H1 (cell line): ENCODE results near the gene NEU4. TPM values are rescaled to one million over a fixed set of nuclear protein-coding genes. Genes with fewer than 3 reads are reported as not detected.

Experiments used
- EP300 ChIP-seq, 2 experiments: IDR thresholded peaks; 1 replicate in 1 of 2; 2 replicates in 1 of 2; pipeline ENCODE4 v1.6.1; 2011 to 2012; ENCODE audit warnings: low read depth in 2 of 2, low read length in 2 of 2, mild to moderate bottlenecking in 2 of 2, borderline replicate concordance in 1 of 2, inconsistent platforms in 1 of 2, moderate library complexity in 1 of 2
- NRF1 ChIP-seq: IDR thresholded peaks from 2 replicates; pipeline ENCODE4 v1.6.1; 2011; ENCODE audit warnings: mild to moderate bottlenecking, low read depth, low read length, improper control_type of control experiment
- polyA plus RNA-seq, 7 experiments: library from polyadenylated mRNA; depleted of rRNA in 3 of 7; stranded (reverse) in 5 of 7; unstranded in 2 of 7; fragments of >200 nt in 5 of 7; fragments of 200-250 nt in 2 of 7; gene quantifications; 1 replicate in 5 of 7; 2 replicates in 1 of 7; 4 replicates in 1 of 7; pipeline versions ENCODE4 v1.2.1 to v1.2.3, GENCODE V29; 2011 to 2013; ENCODE audit warnings: missing spikeins in 2 of 7, mixed read lengths in 2 of 7
- total RNA-seq: library from RNA; stranded (reverse); fragmentation: NEBNext Ultra II Directional; extraction: Animal tissue kit (Norgen Biotek cat#: 25700); gene quantifications from 2 replicates; pipeline ENCODE4 v1.2.1, GENCODE V29; 2021
- TF ChIP-seq, protein P1 (sequence below): fragments of 300-600 bp; sonication (generic); IDR thresholded peaks from 2 replicates; pipeline ENCODE4 v1.7.1; 2012; ENCODE audit warnings: low read length, moderate library complexity, mild to moderate bottlenecking, inconsistent platforms; ENCODE audit not compliant: insufficient replicate concordance

NEU4 gene
- total and polyA plus RNA-seq, 2 of the 8 experiments (the other 6 are each of a cell fraction or from before 2014, with no cell fraction given), result 0.32 to 0.50 TPM

DNA sequence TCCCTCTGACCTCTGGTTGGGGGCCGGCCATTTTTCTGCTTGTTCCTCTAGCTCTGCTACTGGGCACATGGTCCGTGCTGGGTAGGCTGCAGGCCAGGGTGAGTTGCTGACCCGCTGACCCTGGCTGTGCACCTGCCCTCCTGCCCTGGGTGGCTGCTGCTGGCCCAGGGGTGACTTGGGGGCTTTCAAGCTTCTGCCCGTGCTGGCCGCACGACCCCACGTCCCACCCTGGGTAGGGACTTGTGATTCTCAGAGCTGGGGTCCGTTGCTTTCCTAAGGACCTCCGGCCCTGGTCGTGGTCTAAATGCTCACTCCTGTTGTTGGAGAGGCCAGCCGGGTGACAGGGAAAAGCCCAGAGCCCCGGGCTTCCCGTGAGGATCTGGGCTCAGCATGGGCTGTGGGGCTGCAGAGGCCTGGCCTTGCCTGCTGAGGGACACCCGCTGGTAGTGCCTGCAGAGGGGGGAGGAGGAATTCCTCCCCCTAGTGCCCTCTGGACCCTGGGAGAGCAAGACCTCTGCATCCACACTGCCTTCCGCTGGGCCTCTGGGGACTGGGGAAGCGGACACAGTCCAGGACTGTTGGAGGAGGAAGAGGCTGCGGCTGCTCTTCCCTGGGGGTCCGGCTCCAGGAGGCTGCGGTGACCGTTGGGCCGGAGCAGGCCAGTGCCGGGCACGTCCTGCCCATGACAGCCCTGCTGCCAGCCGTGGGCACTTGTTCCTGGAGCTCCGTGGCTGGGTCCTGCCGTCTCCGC is 38.6 kb upstream of the NEU4 start (continued):
- TF ChIP-seq, protein P1, sequence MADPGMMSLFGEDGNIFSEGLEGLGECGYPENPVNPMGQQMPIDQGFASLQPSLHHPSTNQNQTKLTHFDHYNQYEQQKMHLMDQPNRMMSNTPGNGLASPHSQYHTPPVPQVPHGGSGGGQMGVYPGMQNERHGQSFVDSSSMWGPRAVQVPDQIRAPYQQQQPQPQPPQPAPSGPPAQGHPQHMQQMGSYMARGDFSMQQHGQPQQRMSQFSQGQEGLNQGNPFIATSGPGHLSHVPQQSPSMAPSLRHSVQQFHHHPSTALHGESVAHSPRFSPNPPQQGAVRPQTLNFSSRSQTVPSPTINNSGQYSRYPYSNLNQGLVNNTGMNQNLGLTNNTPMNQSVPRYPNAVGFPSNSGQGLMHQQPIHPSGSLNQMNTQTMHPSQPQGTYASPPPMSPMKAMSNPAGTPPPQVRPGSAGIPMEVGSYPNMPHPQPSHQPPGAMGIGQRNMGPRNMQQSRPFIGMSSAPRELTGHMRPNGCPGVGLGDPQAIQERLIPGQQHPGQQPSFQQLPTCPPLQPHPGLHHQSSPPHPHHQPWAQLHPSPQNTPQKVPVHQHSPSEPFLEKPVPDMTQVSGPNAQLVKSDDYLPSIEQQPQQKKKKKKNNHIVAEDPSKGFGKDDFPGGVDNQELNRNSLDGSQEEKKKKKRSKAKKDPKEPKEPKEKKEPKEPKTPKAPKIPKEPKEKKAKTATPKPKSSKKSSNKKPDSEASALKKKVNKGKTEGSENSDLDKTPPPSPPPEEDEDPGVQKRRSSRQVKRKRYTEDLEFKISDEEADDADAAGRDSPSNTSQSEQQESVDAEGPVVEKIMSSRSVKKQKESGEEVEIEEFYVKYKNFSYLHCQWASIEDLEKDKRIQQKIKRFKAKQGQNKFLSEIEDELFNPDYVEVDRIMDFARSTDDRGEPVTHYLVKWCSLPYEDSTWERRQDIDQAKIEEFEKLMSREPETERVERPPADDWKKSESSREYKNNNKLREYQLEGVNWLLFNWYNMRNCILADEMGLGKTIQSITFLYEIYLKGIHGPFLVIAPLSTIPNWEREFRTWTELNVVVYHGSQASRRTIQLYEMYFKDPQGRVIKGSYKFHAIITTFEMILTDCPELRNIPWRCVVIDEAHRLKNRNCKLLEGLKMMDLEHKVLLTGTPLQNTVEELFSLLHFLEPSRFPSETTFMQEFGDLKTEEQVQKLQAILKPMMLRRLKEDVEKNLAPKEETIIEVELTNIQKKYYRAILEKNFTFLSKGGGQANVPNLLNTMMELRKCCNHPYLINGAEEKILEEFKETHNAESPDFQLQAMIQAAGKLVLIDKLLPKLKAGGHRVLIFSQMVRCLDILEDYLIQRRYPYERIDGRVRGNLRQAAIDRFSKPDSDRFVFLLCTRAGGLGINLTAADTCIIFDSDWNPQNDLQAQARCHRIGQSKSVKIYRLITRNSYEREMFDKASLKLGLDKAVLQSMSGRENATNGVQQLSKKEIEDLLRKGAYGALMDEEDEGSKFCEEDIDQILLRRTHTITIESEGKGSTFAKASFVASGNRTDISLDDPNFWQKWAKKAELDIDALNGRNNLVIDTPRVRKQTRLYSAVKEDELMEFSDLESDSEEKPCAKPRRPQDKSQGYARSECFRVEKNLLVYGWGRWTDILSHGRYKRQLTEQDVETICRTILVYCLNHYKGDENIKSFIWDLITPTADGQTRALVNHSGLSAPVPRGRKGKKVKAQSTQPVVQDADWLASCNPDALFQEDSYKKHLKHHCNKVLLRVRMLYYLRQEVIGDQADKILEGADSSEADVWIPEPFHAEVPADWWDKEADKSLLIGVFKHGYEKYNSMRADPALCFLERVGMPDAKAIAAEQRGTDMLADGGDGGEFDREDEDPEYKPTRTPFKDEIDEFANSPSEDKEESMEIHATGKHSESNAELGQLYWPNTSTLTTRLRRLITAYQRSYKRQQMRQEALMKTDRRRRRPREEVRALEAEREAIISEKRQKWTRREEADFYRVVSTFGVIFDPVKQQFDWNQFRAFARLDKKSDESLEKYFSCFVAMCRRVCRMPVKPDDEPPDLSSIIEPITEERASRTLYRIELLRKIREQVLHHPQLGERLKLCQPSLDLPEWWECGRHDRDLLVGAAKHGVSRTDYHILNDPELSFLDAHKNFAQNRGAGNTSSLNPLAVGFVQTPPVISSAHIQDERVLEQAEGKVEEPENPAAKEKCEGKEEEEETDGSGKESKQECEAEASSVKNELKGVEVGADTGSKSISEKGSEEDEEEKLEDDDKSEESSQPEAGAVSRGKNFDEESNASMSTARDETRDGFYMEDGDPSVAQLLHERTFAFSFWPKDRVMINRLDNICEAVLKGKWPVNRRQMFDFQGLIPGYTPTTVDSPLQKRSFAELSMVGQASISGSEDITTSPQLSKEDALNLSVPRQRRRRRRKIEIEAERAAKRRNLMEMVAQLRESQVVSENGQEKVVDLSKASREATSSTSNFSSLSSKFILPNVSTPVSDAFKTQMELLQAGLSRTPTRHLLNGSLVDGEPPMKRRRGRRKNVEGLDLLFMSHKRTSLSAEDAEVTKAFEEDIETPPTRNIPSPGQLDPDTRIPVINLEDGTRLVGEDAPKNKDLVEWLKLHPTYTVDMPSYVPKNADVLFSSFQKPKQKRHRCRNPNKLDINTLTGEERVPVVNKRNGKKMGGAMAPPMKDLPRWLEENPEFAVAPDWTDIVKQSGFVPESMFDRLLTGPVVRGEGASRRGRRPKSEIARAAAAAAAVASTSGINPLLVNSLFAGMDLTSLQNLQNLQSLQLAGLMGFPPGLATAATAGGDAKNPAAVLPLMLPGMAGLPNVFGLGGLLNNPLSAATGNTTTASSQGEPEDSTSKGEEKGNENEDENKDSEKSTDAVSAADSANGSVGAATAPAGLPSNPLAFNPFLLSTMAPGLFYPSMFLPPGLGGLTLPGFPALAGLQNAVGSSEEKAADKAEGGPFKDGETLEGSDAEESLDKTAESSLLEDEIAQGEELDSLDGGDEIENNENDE, result no peak
- TF ChIP-seq NRF1, result no peak
- no peak for TF ChIP-seq EP300 (IDR thresholded peaks at IDR 0.05; ENCODE audit: borderline replicate concordance in 1 of 2, low read depth in 2 of 2, low read length in 2 of 2)
